Cardiac septum (tissue), 1 donor: ENCODE measurements around the gene TMEM247. TPM values are rescaled to one million over a fixed set of nuclear protein-coding genes. Genes with fewer than 3 reads are reported as not detected.
"Not testable (repeated sequence)": the region's sequence is repeated elsewhere in the genome, so short reads cannot be mapped to it uniquely, and the experiment has no call there.

ENCODE experiments used
- DNase-seq: peaks from one replicate; pipeline ENCODE4 v3.0.0-alpha.2; 2020; ENCODE audit warnings: low spot score
- intact Hi-C: fragments of 100-400 bp; cut with DNase I; formaldehyde crosslinking; loops from one replicate; pipeline ENCODE4 v1.14.0; 2022
- total RNA-seq: library from RNA; stranded (reverse); fragmentation: NEBNext Ultra II Directional; extraction: Animal tissue kit (Norgen Biotek cat#: 25700); gene quantifications from one replicate; pipeline ENCODE4 v1.2.1, GENCODE V29; 2021
- donor health status: DM: no; HTN: no; CAD: no.

TMEM247 gene
- total RNA-seq, 1 donor from 2014 or later = not detected

GRCh38 chr2:46451131-46451711, 28.1 kb upstream of the TMEM247 start:
- intact Hi-C loops = loop anchor here (5.0 kb wide), 1 partner anchor 154 kb away; the partner anchor contains the start of gene EPAS1
- no peak for DNase-seq

GRCh38 chr2:46456789-46457188, 22.6 kb upstream of the TMEM247 start:
- intact Hi-C loops = no loop called here
- no peak for DNase-seq

GRCh38 chr2:46458763-46459500, 20.4 kb upstream of the TMEM247 start:
- no peak for DNase-seq
- intact Hi-C loops = no loop called here

- DNase-seq = no peak
- intact Hi-C loops = loop anchor here (2.0 kb wide), 2 partner anchors 449 to 467 kb away; no protein-coding TSS in a partner anchor
Measured at GRCh38 chr2:46459694-46460093, 19.7 kb upstream of the TMEM247 start.

- intact Hi-C loops = loop anchor here (2.0 kb wide), 2 partner anchors 450 to 468 kb away; no protein-coding TSS in a partner anchor
- DNase-seq = no peak
Measured at GRCh38 chr2:46460241-46460921, 19.0 kb upstream of the TMEM247 start.

GRCh38 chr2:46461011-46461674, 18.2 kb upstream of the TMEM247 start:
- DNase-seq = peak; percentile 90
- intact Hi-C loops = loop anchor here (2.0 kb wide), 2 partner anchors 450 to 468 kb away; no protein-coding TSS in a partner anchor

DNA sequence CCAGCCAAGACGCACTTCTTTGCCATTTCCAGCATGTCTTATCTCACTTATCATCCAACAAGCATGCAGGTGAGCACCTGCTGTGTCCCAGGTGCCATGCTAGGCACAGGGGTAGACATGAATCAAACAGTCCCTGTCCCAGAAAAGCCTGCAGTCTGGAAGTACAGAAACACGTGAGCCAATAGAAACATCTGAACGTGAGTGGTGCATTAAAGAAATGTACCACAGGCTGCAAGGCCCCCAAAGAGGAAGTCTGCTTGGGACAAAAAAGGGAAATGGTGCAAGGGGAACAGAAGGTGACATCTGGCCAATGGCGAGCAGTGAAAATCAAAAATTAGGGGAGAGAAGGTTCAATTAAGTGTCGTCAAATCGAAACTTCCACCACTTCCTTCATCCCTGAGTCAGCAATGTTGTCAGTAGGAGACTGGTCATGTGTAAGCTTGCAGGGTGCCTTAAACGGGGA, 17.6 kb upstream of the TMEM247 start:
- intact Hi-C loops = loop anchor here (2.0 kb wide), 2 partner anchors 451 to 469 kb away; no protein-coding TSS in a partner anchor
- DNase-seq = no peak

DNA sequence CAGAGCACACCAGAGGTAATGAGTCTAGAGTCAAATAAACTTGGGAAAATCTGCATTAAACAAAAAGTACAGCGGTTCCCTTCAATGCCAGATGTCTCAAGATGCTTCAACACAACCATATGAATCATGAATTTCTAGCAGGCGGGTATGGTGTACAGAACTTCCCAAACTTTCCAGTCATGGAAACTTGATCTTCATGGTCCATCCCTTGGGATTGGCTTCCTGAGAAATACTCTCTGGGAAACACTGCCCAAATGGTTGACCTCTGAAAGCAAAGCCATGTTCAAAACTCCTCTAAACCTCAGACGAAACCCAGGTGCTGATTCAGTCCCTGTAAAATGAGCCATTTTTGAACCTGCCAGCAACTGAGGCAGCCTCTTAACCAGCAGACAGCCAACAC, 16.4 kb upstream of the TMEM247 start:
- intact Hi-C loops = no loop called here

GRCh38 chr2:46469116-46469515, 10.2 kb upstream of the TMEM247 start:
- DNase-seq = no peak
- intact Hi-C loops = no loop called here

More for the DNA sequence above, 16.4 kb upstream of the TMEM247 start:
- no peak for DNase-seq

- DNase-seq = no peak
- intact Hi-C loops = no loop called here
Measured at GRCh38 chr2:46469700-46470099, 9.7 kb upstream of the TMEM247 start.

DNA sequence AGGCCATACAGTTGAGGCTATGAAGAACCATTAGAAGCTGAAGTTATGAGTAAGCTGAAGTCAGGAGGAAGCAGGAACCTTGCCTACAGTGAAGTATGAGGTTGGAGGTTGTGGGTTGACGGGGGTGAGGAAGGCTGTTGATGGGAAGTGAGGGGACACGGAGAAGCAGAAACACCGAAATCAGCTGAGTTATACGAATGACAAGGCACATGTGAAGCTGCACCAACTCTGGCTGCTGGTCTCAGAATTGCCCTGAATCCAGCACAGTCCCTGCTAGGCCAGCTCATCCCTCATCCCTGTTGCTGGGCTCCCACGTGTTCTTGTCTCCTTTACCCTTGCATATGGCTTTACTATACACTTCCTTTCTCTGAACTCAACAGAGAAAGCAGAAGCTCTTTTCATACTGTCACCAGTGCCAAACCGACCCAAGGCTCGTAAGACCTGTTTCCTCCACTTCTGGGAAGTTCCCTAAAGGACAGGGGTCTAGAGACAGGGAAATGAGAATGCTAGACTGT, 9.2 kb upstream of the TMEM247 start:
- DNase-seq = no peak
- intact Hi-C loops = no loop called here

GRCh38 chr2:46471019-46471583, 8.3 kb upstream of the TMEM247 start:
- intact Hi-C loops = no loop called here
- no peak for DNase-seq

DNA sequence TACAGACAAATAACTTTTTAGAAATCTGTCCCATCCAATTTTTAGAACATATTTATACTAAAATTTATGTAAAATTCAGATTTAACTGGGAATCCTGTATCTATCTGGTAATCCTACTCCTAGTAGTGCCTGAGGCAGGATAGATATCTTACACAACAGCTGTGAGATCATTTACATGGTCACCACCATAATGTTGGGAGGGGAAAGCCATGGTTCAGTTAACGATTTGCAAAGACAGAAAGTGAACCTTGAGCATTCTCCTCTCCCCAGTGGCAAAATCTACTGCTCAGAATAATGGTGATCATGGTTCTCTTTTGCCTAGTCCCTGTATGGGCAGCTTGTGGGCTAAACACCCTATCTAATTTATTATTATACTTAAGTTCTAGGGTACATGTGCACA, 7.7 kb upstream of the TMEM247 start:
- no peak for DNase-seq
- intact Hi-C loops = no loop called here

DNA sequence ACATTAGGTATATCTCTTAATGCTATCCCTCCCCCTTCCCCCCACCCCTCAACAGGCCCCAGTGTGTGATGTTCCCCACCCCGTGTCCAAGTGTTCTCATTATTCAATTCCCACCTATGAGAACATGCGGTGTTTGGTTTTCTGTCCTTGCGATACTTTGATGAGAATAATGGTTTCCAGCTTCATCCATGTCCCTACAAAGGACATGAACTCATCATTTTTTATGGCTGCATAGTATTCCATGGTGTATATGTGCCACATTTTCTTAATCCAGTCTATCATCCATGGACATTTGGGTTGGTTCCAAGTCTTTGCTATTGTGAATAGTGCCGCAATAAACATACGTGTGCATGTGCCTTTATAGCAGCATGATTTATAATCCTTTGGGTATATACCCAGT, 7.2 kb upstream of the TMEM247 start:
- DNase-seq, intact Hi-C loops: not testable (repeated sequence)

GRCh38 chr2:46477462-46477861, 1.9 kb upstream of the TMEM247 start:
- intact Hi-C loops, DNase-seq: not testable (repeated sequence)

DNA sequence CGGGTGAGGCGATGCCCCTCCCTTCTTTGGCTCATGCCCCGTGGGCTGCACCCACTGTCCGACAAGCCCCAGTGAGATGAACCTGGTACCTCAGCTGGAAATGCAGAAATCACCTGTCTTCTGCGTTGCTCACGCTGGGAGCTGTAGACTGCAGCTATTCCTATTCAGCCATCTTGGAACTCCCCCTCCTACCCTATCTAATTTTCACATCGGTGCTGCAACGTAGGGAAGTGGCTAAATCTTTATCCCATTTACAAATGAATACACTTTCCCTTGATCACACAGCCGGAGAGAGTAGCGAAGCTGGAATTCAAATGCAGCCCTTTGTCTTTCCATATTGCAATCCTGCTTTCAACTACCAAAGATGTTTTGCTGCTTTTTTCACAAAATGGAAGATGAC, 1.4 kb upstream of the TMEM247 start:
- intact Hi-C loops = no loop called here
- DNase-seq = no peak

GRCh38 chr2:46480562-46480961, 1.2 kb downstream of the TMEM247 start:
- intact Hi-C loops = no loop called here
- no peak for DNase-seq

DNA sequence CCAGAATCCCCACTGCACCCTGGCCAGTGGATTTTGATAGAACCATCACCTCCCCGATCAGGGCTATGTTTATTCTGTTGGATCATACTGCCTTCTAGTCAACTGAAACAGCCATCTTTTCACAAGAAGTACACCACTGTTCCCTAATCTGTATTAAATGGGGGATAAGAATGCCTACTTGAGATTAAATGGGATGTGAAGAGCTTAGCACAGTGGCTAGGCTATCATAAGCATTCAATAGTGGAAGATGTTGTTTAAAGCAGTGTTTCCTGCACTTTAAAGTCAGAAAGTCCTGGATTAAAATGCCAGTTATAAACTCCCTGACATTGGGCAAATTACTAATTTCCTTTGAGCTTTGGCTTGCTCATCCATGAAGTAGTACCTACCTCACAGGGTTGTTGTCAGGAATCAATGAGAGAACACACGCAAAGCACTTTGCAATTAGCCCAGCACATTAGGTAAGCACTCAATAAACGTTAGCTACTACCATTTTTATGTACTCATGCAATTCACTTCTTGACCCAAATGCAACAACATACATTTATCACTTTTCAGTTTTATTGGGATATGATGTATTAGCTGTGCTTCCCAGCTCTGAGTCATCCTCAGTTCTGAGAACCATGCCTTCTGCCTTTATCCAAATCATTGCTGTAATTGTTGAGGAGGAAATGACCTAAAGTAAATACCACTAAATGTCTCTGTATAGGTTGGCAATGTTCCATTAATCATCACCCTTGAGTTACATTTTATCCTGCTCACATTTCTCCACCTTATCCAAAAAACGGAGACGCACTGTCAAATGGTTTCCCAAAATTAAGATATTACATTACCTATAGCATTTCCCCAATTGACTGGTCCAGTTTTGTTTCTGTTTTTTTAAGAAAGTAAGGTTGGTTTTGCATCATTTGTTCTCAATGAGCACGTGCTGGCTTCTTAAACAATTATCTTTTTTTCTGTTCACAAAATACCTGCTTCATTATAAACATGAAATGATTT, 2.1 kb downstream of the TMEM247 start:
- DNase-seq = no peak
- intact Hi-C loops = no loop called here
